MCF 10A (cell line): ENCODE measurements around the gene TRMT1L. TPM values are rescaled to one million over a fixed set of nuclear protein-coding genes. Genes with fewer than 3 reads are reported as not detected.

Source experiments
- BruUV-seq: library from RNA; stranded (reverse); fragments of 400-500 nt; replicated peaks from 2 replicates; lab custom pipeline; 2021; lab: Mats Ljungman, UMichigan
- CTCF ChIA-PET: fragments of 300-600 bp; sonication (Branson Sonifier 250); formaldehyde crosslinking; extraction: SDS; loops from one replicate; lab custom pipeline; 2021; ENCODE audit warnings: antibody characterized with exemption, inconsistent platforms; lab: Yijun Ruan, JAX
- POLR2A ChIA-PET: fragments of 300-600, 350-650 bp; sonication (Branson Sonifier 250); formaldehyde crosslinking; extraction: SDS; loops from one replicate; lab custom pipeline; 2020; ENCODE audit warnings: antibody characterized with exemption, inconsistent platforms; lab: Yijun Ruan, JAX
- DNase-seq: peaks from one replicate; pipeline ENCODE4 v3.0.0-alpha.2; 2018; ENCODE audit not compliant: unreplicated experiment
- H3K27ac Mint-ChIP-seq: one replicate; pipeline ENCODE4 v1.8.0; 2022; ENCODE audit warnings: mild to moderate bottlenecking, low read depth, mixed read lengths; ENCODE audit not compliant: unreplicated experiment
- H3K27me3 Mint-ChIP-seq: one replicate; pipeline ENCODE4 v1.8.0; 2022; ENCODE audit warnings: mixed read lengths; ENCODE audit not compliant: insufficient read depth, unreplicated experiment
- H3K36me3 Mint-ChIP-seq: one replicate; pipeline ENCODE4 v1.8.0; 2022; ENCODE audit warnings: mild to moderate bottlenecking, moderate library complexity, mixed read lengths; ENCODE audit not compliant: insufficient read depth, unreplicated experiment
- H3K4me1 Mint-ChIP-seq: one replicate; pipeline ENCODE4 v1.8.0; 2022; ENCODE audit warnings: mixed read lengths; ENCODE audit not compliant: insufficient read depth, unreplicated experiment
- H3K4me3 Mint-ChIP-seq: one replicate; pipeline ENCODE4 v1.8.0; 2022; ENCODE audit warnings: mild to moderate bottlenecking, moderate library complexity, mixed read lengths; ENCODE audit not compliant: unreplicated experiment
- H3K9me3 Mint-ChIP-seq: one replicate; pipeline ENCODE4 v1.8.0; 2022; ENCODE audit warnings: mixed read lengths; ENCODE audit not compliant: unreplicated experiment
- intact Hi-C: fragments of 100-400 bp; cut with micrococcal nuclease; formaldehyde crosslinking; loops from 2 replicates; pipeline ENCODE4 v1.14.1; 2022
- total RNA-seq: library from RNA; stranded (reverse); gene quantifications from 2 replicates; pipeline ENCODE4 v1.2.3, GENCODE V29; 2022
- TF ChIP-seq, protein P1 (sequence below): fragments of 200-600 bp; IDR thresholded peaks from one replicate; pipeline ENCODE4 v1.8.0; 2022; ENCODE audit warnings: antibody characterized with exemption, mild to moderate bottlenecking; ENCODE audit not compliant: unreplicated experiment

TRMT1L gene
- total RNA-seq, 1 experiment from 2014 or later, result 23.4 TPM

- peak; percentile 84 for DNase-seq
- Mint-ChIP-seq H3K4me1 (no peaks in the 10 kb centered on the region), H3K9me3 (no peaks in the 10 kb centered on the region), H3K36me3 (no peaks in the 10 kb centered on the region), H3K27ac (no peak overlapping the region), H3K4me3 (no peak overlapping the region), H3K27me3 (no peaks in the 10 kb centered on the region)
- CTCF ChIA-PET, result interaction anchor here (0.7 to 3.5 kb wide), 47 partner anchors 9 to 511 kb away, joined by 3 to 46 read pairs (median 4); partner anchors contain the start of genes IVNS1ABP, NIBAN1 and SWT1
- no TSS peak for BruUV-seq
- intact Hi-C loops, result loop anchor here (1.0 to 2.0 kb wide), 6 partner anchors 125 to 511 kb away; partner anchors contain the start of gene RNF2
- POLR2A ChIA-PET, result interaction anchor here (4.5 kb wide), 1 partner anchor 13 kb away, joined by 22 read pairs; the partner anchor contains the start of genes SWT1 and TRMT1L
- TF ChIP-seq, protein P1, sequence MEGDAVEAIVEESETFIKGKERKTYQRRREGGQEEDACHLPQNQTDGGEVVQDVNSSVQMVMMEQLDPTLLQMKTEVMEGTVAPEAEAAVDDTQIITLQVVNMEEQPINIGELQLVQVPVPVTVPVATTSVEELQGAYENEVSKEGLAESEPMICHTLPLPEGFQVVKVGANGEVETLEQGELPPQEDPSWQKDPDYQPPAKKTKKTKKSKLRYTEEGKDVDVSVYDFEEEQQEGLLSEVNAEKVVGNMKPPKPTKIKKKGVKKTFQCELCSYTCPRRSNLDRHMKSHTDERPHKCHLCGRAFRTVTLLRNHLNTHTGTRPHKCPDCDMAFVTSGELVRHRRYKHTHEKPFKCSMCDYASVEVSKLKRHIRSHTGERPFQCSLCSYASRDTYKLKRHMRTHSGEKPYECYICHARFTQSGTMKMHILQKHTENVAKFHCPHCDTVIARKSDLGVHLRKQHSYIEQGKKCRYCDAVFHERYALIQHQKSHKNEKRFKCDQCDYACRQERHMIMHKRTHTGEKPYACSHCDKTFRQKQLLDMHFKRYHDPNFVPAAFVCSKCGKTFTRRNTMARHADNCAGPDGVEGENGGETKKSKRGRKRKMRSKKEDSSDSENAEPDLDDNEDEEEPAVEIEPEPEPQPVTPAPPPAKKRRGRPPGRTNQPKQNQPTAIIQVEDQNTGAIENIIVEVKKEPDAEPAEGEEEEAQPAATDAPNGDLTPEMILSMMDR, result peak; percentile 80
Observed at GRCh38 chr1:185170291-185170848, 13.6 kb upstream of the TRMT1L start.

- TF ChIP-seq, protein P1, result no peak
- BruUV-seq, result no TSS peak
- Mint-ChIP-seq H3K36me3 (peaks cover 5% of the 10 kb centered on the region), H3K27ac (no peak overlapping the region), H3K27me3 (no peaks in the 10 kb centered on the region), H3K4me1 (no peaks in the 10 kb centered on the region), H3K9me3 (no peaks in the 10 kb centered on the region), H3K4me3 (no peak overlapping the region)
- intact Hi-C loops, result no loop called here
- POLR2A ChIA-PET, result interaction anchor here (0.7 kb wide), 1 partner anchor 12 kb away, joined by 3 read pairs; no protein-coding TSS in a partner anchor
- CTCF ChIA-PET, result no interaction called here
- no peak for DNase-seq
Observed at GRCh38 chr1:185166106-185166505, 9.4 kb upstream of the TRMT1L start.

GRCh38 chr1:185162491-185162890, 5.7 kb upstream of the TRMT1L start:
- no TSS peak for BruUV-seq
- Mint-ChIP-seq H3K27ac (no peak overlapping the region), H3K4me1 (peaks cover 13% of the 10 kb centered on the region), H3K36me3 (peaks cover 5% of the 10 kb centered on the region), H3K4me3 (no peak overlapping the region), H3K27me3 (no peaks in the 10 kb centered on the region), H3K9me3 (no peaks in the 10 kb centered on the region)
- CTCF ChIA-PET, result interaction anchor here (1.6 kb wide), 1 partner anchor 8 kb away, joined by 7 read pairs; no protein-coding TSS in a partner anchor
- TF ChIP-seq, protein P1, result no peak
- DNase-seq, result no peak
- intact Hi-C loops, result no loop called here
- POLR2A ChIA-PET, result interaction anchor here (0.7 kb wide), 1 partner anchor 33 kb away, joined by 3 read pairs; no protein-coding TSS in a partner anchor

GRCh38 chr1:185159966-185160365, 3.2 kb upstream of the TRMT1L start:
- Mint-ChIP-seq H3K27ac (no peak overlapping the region), H3K36me3 (peaks cover 5% of the 10 kb centered on the region), H3K4me1 (peaks cover 18% of the 10 kb centered on the region), H3K9me3 (no peaks in the 10 kb centered on the region), H3K4me3 (no peak overlapping the region), H3K27me3 (no peaks in the 10 kb centered on the region)
- TF ChIP-seq, protein P1, result no peak
- ChIA-PET POLR2A (no interaction called here), CTCF (interaction anchor here (1.5 to 4.2 kb wide), 4 partner anchors 9 to 521 kb away, joined by 4 to 46 read pairs (median 6); no protein-coding TSS in a partner anchor)
- BruUV-seq, result no TSS peak
- intact Hi-C loops, result loop anchor here (5.0 kb wide), 5 partner anchors 157 to 408 kb away; partner anchors contain the start of genes EDEM3 and IVNS1ABP
- DNase-seq, result peak; percentile 26
